HFFc6 (cell line): ENCODE data around the gene AUTS2. TPM values are rescaled to one million over a fixed set of nuclear protein-coding genes. Genes with fewer than 3 reads are reported as not detected.

Source experiments
- DNase-seq: peaks from one replicate; pipeline ENCODE4 v3.0.0-alpha.2; 2018
- H3K27ac Mint-ChIP-seq: 2 replicates; pipeline ENCODE4 v1.8.0; 2020; ENCODE audit warnings: mild to moderate bottlenecking, mixed read lengths
- H3K27me3 Mint-ChIP-seq: 2 replicates; pipeline ENCODE4 v1.8.0; 2021; ENCODE audit warnings: mild to moderate bottlenecking, moderate library complexity, mixed read lengths; ENCODE audit not compliant: insufficient read depth
- H3K36me3 Mint-ChIP-seq: 2 replicates; pipeline ENCODE4 v1.8.0; 2021; ENCODE audit warnings: low read depth, mixed read lengths
- H3K4me1 Mint-ChIP-seq: 2 replicates; pipeline ENCODE4 v1.8.0; 2020; ENCODE audit warnings: low read depth, mixed read lengths
- H3K4me3 Mint-ChIP-seq: 2 replicates; pipeline ENCODE4 v1.8.0; 2020; ENCODE audit warnings: mild to moderate bottlenecking, moderate library complexity, mixed read lengths
- H3K9me3 Mint-ChIP-seq: 2 replicates; pipeline ENCODE4 v1.8.0; 2020; ENCODE audit warnings: mild to moderate bottlenecking, mixed read lengths
- CTCF ChIP-seq: fragments of 200-600 bp; sonication (generic); IDR thresholded peaks from 2 replicates; pipeline ENCODE4 v1.5.0; 2021; ENCODE audit warnings: antibody characterized with exemption, mild to moderate bottlenecking
- total RNA-seq, 6 experiments: library from RNA; stranded (reverse); fragmentation: NEBNext Ultra II Directional; extraction: Animal tissue kit (Norgen Biotek cat#: 25700); gene quantifications; 2 replicates in 1 of 6; 3 replicates in 5 of 6; pipeline ENCODE4 v1.2.3, GENCODE V29; 2021

The AUTS2 gene
- total RNA-seq, 6 experiments from 2014 or later, result 0.02 to 0.19 (median 0.16) TPM; not detected in 2

DNA sequence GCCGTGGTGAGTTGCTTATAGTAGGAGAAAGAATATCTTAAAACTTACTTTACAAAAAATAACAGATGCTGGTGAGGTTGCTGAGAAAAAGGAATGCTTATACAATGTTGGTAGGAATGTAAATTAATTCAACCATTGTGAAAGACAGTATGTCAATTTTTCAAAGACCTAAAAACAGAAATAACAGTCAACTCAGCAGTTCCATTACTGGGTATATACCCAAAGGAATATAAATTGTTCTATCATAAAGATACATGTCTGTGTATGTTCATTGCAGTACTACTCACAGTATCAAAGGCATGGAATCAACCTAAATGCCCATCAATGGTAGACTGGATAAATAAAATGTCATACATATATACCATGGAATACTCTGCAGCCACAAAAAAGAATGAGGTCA, 420.4 kb downstream of the AUTS2 start:
- no peak overlapping the region for H3K4me3 Mint-ChIP-seq
- no peaks in the 10 kb centered on the region for H3K4me1 Mint-ChIP-seq

DNA sequence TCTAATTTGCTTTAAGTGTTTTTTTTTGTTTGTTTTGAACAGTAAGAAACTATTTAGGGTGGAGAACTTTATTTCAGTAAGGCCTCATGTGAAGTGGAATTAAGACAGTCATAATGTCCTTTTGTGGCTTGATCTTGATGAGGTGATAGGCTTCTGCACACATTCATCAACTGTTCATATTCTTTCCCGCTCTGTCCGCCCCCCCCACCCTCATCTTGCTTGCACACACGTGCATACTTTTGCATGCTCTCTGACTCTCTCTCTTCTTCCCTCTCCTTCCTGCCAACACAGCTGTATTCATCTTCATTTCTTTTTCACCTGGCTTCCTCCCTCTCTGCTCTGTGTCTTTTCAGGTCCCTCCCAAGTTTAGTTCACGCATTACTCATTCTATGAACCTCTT, 429.6 kb downstream of the AUTS2 start:
- no peak overlapping the region for H3K4me3 Mint-ChIP-seq
- H3K36me3 Mint-ChIP-seq, result no peaks in the 10 kb centered on the region
- no peaks in the 10 kb centered on the region for H3K4me1 Mint-ChIP-seq
- H3K27ac Mint-ChIP-seq, result no peak overlapping the region
- TF ChIP-seq CTCF, result no peak
- no peaks in the 10 kb centered on the region for H3K27me3 Mint-ChIP-seq
- DNase-seq, result no peak
- H3K9me3 Mint-ChIP-seq, result peaks cover 40% of the 10 kb centered on the region

More for the DNA sequence above, 420.4 kb downstream of the AUTS2 start:
- H3K27ac Mint-ChIP-seq, result no peak overlapping the region
- no peaks in the 10 kb centered on the region for H3K27me3 Mint-ChIP-seq
- no peak for DNase-seq
- H3K9me3 Mint-ChIP-seq, result peaks cover 22% of the 10 kb centered on the region
- no peak for TF ChIP-seq CTCF
- no peaks in the 10 kb centered on the region for H3K36me3 Mint-ChIP-seq

- Mint-ChIP-seq H3K27me3 (no peaks in the 10 kb centered on the region), H3K4me3 (no peak overlapping the region), H3K9me3 (peaks cover 40% of the 10 kb centered on the region), H3K27ac (no peak overlapping the region), H3K4me1 (no peaks in the 10 kb centered on the region), H3K36me3 (no peaks in the 10 kb centered on the region)
- TF ChIP-seq CTCF, result no peak
- DNase-seq, result no peak
Measured at GRCh38 chr7:70028620-70029019, 430.3 kb downstream of the AUTS2 start.

DNA sequence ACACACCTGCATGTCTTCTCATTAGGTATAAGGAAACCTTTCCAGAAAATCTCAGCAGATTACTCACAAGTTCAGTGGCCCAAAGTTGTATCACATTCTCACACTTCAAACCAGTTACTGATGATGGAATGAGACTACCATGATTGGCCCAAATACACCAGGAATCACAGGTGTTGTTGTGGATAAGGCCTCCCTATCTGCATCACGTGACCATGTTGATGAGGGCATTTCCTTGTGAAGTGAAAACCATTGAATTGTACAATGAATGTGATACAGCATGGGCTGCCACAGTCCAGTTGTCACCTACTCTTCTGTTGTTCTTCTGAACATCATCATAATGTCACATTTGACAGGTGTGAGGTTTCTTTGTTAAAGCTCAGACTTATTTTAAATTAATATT, 431.7 kb downstream of the AUTS2 start:
- no peaks in the 10 kb centered on the region for H3K27me3 Mint-ChIP-seq
- no peaks in the 10 kb centered on the region for H3K36me3 Mint-ChIP-seq
- no peak for DNase-seq
- no peak overlapping the region for H3K4me3 Mint-ChIP-seq
- peaks cover 40% of the 10 kb centered on the region for H3K9me3 Mint-ChIP-seq
- no peak overlapping the region for H3K27ac Mint-ChIP-seq
- TF ChIP-seq CTCF, result no peak
- no peaks in the 10 kb centered on the region for H3K4me1 Mint-ChIP-seq

DNA sequence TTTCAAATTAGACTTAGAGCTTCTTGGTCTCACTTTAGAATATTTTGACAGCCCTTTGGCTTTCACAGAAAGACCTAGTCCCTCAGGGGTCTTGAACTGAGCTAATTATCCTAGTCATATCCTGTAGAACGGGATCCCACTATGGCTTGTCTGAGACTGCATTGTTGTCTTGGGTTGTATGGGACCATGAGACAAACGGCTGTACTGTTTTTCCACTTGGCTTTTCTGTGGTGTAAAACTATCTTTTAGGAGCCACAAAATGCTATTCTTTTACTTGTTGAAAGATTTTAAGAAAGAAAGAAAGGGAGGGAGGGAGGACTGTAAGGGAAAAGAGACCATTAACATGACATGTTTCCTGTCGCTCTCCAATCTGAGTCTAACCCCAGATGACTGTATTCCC, 432.5 kb downstream of the AUTS2 start:
- no peak for DNase-seq
- H3K4me1 Mint-ChIP-seq, result no peaks in the 10 kb centered on the region
- no peak for TF ChIP-seq CTCF
- H3K27me3 Mint-ChIP-seq, result no peaks in the 10 kb centered on the region
- no peak overlapping the region for H3K27ac Mint-ChIP-seq
- peaks cover 43% of the 10 kb centered on the region for H3K9me3 Mint-ChIP-seq
- no peaks in the 10 kb centered on the region for H3K36me3 Mint-ChIP-seq
- H3K4me3 Mint-ChIP-seq, result no peak overlapping the region

- no peak overlapping the region for H3K27ac Mint-ChIP-seq
Measured at GRCh38 chr7:70031245-70031644, 433.0 kb downstream of the AUTS2 start.

More at GRCh38 chr7:70031245-70031644, 433.0 kb downstream of the AUTS2 start:
- no peaks in the 10 kb centered on the region for H3K36me3 Mint-ChIP-seq
- H3K4me1 Mint-ChIP-seq, result no peaks in the 10 kb centered on the region
- no peak for DNase-seq
- H3K27me3 Mint-ChIP-seq, result no peaks in the 10 kb centered on the region
- TF ChIP-seq CTCF, result no peak
- peaks cover 43% of the 10 kb centered on the region for H3K9me3 Mint-ChIP-seq
- no peak overlapping the region for H3K4me3 Mint-ChIP-seq
